Sciatic nerve (tissue), 2 donors: ENCODE data around the gene BOC. TPM values are rescaled to one million over a fixed set of nuclear protein-coding genes. Genes with fewer than 3 reads are reported as not detected.
"Not testable (repeated sequence)": the region's sequence is repeated elsewhere in the genome, so short reads cannot be mapped to it uniquely, and the experiment has no call there.

Experiments
- ATAC-seq: fragments of 200-7000 bp; cut with Tn5 transposase; one replicate; pipeline ENCODE4 v1.9.1; 2020; ENCODE audit warnings: mild to moderate bottlenecking, moderate library complexity
- DNase-seq: peaks from one replicate; pipeline ENCODE4 v3.0.0-alpha.2; 2020; ENCODE audit warnings: low spot score
- intact Hi-C: fragments of 100-400 bp; cut with DNase I; formaldehyde crosslinking; loops from one replicate; pipeline ENCODE4 v1.14.2; 2022
- total RNA-seq: library from RNA; stranded (reverse); fragmentation: NEBNext Ultra II Directional; extraction: Animal tissue kit (Norgen Biotek cat#: 25700); gene quantifications from one replicate; pipeline ENCODE4 v1.2.1, GENCODE V29; 2021
- donor health status: DM: no; HTN: no; CAD: no.
- donor health status: DM: no; HTN: no; CAD: no.

Gene BOC, protein sequence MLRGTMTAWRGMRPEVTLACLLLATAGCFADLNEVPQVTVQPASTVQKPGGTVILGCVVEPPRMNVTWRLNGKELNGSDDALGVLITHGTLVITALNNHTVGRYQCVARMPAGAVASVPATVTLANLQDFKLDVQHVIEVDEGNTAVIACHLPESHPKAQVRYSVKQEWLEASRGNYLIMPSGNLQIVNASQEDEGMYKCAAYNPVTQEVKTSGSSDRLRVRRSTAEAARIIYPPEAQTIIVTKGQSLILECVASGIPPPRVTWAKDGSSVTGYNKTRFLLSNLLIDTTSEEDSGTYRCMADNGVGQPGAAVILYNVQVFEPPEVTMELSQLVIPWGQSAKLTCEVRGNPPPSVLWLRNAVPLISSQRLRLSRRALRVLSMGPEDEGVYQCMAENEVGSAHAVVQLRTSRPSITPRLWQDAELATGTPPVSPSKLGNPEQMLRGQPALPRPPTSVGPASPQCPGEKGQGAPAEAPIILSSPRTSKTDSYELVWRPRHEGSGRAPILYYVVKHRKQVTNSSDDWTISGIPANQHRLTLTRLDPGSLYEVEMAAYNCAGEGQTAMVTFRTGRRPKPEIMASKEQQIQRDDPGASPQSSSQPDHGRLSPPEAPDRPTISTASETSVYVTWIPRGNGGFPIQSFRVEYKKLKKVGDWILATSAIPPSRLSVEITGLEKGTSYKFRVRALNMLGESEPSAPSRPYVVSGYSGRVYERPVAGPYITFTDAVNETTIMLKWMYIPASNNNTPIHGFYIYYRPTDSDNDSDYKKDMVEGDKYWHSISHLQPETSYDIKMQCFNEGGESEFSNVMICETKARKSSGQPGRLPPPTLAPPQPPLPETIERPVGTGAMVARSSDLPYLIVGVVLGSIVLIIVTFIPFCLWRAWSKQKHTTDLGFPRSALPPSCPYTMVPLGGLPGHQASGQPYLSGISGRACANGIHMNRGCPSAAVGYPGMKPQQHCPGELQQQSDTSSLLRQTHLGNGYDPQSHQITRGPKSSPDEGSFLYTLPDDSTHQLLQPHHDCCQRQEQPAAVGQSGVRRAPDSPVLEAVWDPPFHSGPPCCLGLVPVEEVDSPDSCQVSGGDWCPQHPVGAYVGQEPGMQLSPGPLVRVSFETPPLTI
- 114 TPM for total RNA-seq

DNA sequence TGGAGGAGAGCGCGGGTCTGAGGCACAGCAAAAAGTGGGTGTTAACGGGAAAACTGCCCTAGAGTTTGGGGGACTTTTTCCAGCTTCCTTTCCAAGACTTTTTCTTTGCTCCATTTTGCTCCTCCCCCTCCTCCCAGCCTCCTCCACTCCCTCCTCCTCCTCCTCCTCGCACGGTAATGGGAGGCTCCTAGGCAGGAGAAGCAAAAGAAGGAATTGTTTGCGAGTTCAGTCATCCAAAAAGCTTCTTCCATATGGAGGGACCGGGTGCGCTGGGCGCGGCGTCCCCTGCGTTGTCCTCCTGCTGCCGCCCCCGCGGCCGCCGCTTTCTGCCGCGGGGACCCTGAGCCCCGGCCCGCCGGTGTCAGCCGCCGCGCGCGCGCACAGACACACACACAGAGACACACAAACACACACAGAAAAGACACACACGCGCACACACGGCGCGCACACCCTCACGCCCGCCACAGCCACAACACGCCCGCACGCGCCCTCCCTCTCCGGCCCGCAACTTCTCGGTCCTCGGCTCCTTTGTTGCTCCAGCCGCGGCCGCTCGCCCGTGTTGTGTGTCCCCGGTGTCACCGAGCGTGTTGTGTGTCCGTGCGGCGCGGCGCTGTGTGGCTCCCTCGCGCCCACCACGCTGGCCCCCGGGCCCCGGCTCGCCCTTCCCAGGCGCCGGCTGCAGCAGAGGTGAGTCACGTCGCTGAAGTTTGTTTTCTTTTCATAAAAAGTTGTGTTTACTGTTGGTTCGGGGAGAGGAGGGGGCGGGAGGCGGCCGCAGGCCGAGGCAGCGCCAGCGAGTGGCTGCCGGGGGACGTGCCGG lies at the start of gene BOC:
BOC (plus strand) TSS at position 228 of the 820 bp plus-strand sequence. CDS start 38,246 bp downstream, outside the sequence.
- peak; percentile 85 for ATAC-seq
- peak; percentile 63 for DNase-seq
- intact Hi-C loops, result no loop called here

DNA sequence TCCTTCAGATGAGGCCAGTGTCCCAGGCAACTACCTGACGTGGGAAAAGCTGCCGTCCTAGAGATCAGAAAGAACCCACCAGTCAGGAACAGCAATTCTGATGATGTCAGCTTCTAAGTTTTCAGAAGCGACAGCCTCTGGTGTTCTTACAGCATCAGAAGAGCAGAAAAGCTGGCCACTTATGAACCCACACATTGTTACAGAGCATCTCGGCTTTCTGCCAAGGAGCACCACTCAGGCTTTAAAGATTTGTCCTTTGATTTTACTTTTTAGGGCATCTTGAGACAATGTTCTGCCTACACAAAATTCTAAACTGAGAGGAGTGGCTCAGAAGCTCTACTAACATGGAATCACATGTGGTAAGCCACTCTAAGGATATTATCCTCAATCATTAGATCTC lies 49.7 kb upstream of the BOC start:
- DNase-seq, result no peak
- intact Hi-C loops, result no loop called here
- ATAC-seq, result no peak

DNA sequence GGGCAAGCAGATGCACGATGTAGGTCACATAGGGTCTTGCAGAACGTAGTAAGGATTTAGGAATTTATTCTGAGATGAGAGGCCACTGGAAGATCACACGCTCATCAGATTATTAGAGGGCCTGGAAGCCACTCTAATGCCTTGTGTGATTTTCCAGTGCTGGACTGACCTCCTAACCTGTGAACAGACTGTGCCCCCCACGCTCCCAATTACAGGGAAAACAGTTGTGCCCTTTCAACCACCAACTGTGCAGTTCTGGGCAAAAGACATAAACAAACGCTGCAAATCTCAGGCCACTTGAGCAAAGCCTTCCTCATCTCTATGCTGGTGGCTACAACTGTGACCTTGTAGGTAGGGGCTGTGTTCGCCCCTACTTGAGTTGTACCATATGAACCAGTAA lies 48.2 kb upstream of the BOC start:
- intact Hi-C loops, result no loop called here
- ATAC-seq (no peak), DNase-seq (no peak)

DNA sequence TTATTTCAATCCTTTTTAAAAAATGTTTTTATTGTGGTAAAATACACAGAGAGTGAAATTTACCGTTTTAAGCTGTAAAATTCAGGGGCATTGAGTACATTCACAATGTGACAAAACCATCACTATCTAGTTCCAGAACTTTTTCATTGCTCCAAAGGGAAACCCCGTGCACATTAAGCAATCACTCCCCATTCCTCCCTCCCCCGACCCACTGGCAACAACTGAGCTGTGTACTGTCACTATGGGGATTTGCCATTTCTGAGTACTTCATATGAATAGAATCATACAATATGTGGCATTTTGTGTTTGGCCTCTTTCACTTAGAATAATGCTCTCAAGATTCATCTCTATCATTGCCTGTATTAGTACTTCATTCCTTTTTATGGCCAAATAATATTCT lies 45.5 kb upstream of the BOC start:
- ATAC-seq (peak; percentile 74), DNase-seq (no peak)
- intact Hi-C loops, result no loop called here

DNA sequence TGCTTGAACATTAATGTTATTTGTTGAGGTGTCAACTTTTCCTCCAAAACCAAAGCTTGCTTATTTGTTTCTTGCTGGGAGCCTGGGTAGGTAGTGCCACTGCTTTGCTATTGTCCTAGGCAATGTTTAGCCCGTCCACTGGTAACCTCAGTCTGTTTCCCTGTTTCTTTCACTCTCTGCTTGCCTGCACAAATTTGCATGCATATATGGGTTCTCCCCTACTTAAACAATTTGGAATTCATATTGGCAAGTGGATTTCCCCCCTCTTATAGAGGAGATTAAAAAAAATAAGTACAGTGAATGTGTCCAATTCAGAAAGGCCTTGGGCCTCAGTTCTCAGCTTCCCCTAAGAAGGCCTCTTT lies 45.0 kb upstream of the BOC start:
- ATAC-seq (peak; percentile 5), DNase-seq (no peak)
- intact Hi-C loops, result no loop called here

DNA sequence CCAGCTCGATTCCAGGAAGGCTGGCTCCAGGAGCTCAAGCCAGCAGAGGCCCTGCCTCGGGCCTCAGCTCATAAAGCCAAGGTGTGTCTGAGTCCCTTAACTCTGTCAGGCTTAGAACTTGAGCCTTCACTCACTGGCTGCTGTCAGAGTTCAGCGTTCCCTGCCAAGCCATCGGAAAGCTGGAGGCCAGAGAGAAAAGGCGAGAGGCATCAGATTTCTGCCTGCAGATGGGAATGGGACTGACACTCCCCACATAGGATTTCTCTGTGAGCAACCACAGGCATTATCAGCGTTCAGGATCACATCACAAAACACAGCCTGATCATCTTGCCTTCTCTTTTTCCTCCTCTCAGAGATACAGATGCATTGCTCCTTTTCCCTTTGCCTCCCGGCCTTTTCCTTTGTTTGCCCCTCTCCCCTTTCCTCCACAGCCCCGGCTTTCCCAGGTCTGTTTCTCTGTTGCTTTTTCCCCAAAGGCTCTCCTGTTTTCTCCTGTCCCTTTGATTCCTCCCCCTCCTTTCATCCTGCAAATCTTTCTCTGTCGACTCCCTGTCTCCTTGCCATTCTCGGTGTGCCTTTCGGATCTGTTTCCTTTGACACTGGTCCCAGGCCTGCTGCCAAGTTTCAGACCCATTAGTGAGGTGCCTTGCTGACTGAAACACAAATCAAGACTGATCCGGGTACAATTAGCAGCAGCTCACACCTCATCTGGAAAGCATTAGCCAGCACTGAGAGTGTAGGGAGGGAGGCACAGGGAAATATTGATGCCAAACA lies 44.5 kb upstream of the BOC start:
- intact Hi-C loops, result no loop called here
- peak; percentile 74 for DNase-seq
- ATAC-seq, result peak; percentile 84

DNA sequence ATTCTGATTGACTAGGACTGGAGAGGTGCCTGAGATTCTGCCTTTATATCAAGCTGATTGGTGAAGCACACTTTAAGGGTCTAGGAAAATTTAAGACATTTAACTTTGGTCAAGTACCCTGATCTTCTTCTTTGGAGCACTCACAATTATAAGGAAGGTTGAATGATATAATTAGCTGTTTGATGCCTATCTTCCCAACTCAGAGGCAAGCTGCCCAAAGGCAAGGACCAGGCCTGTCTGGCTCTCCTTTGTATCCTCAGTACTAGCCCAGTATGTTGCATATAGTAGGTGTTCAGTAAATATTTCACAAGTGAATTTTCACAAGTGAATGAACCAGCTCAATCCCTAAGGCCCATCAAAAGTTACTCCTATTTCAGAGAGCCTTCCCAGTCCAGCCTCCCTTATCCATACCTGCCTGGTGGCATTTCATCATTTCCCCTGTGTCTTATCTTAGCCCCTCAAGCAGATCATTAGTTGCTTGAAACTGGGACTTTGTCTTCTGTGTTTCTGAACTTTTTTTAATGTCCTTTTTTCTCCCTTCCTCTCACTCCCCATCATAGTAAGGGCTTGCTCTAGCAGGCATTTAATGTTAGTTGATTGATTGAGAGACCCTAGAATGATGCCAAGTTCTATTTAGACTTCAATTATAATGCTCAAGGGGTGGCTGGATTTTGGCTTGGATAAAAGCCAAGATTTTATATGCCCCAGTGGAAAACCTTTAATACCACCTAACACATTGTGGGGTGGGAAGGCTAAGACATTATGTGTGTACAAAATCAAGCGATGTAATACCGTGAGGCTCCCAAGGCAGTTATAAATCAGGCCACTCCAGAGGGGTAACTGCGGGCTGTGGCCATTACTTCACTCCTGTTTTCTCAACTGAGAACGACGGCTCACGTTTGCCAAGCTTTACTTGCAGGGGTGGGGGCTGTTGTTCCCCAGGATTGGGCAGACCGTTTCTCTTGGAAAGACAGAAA lies 43.2 kb upstream of the BOC start:
- DNase-seq (no peak), ATAC-seq (peak; percentile 72)
- intact Hi-C loops, result no loop called here

DNA sequence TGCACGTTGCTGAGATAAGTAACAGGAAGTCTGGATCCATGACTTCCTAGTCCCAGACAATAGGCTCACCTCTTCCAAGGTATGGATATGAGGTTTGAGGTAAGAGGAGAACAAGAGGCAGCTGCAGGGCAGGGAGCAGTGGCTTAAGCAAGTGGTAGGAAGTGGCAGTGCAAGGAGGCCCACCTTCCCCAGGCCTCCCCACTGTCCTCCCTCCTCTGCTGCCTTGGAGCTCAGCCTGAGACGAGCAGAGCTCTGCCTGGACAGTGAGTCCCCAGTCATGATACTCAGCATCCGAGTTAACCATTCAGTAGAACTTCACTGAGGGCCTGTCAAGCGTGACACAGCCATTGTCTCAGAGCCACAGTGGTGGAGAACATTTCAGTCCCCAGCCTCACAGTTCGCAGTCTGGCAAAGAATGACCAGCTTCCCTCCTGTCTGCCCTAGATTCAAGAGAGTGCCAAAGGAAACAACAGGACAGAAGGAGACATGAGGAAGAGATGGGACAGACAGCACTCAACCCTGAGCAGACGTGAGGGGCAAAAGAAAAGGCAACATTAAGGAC lies 41.4 kb upstream of the BOC start:
- intact Hi-C loops, result no loop called here
- DNase-seq, result no peak
- no peak for ATAC-seq

DNA sequence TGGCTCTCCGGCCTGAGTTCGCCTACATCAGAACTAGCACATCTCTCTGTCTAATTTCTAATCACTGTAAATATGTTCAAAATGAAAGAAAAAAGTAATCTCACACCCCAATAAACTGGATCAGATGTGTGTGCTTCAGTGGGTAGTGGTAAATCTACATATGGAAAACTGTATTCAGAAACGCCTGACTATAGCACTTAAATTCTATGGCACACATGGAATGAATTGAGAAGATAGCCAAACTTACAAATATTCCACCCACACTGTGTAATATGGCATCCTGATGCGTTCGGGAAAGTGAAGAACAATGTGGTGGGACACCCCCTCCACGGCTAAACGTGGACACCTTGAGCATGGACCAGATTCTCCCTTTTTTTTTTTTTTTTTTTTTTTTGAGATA lies 40.6 kb upstream of the BOC start:
- DNase-seq (no peak), ATAC-seq (no peak)
- intact Hi-C loops, result no loop called here

DNA sequence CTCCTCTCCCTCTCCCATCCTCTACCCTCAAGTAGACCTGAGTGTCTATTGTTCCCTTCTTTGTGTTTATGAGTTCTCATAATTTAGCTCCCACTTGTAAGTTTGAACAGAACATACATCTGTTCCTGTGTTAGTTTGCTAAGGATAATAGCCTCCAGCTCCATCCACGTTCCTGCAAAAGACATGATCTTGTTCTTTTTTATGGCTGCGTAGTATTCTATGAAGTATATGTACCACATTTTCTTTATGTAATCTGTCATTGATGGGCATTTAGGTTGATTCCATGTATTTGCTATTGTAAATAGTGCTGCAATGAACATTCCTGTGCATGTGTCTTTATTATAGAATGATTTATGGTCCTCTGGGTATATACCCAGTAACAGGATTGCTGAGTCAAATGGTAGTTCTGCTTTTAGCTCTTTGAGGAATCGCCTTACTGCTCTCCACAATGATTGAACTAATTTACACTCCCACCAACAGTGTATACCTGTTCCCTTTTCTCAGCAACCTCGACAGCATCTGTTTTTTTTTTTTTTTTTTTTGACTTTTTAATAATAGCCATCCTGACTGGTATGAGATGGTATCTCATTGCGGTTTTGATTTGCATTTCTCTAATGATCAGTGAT lies 39.6 kb upstream of the BOC start:
- intact Hi-C loops, DNase-seq, ATAC-seq: not testable (repeated sequence)

DNA sequence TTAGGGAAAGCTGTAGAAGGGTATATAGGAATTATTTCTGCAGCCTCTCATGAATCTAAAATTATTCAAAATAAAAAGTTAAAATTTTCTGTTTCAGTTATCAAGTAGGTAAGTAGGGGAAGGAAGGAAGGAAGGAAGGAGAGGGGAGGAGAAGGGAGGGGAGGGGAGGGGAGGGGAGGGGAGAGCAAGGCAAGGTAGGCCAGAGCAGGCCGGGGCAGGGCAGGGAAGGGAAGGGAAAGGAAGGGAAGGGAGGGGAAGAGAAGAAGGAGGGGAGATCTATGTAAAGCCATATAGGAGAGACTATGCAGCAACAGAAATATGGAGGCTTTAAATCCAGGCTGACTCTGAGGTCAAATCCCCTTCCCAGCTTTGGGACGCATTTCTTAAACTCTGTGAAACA lies 38.3 kb upstream of the BOC start:
- intact Hi-C loops, result no loop called here
- ATAC-seq, result no peak
- DNase-seq, result no peak

DNA sequence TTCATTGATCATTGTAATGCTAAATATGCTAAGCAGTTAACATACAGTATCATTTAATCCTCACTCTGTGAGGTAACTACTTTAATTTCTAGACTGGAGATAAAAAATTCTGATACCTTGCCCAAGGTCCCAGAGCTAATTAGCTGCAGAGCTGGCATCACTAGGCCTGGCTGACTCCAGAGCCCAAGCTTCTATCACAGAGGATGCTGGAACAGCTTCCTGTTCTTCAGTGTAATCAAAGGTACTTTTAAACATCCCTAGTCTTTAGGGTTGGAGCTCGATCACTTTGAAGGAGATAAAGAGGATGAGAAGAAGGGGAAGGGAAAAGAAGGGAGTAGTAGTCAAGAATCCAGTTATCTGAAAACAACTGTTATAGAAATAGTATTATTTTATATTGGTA lies 37.1 kb upstream of the BOC start:
- ATAC-seq (no peak), DNase-seq (no peak)
- intact Hi-C loops, result no loop called here

DNA sequence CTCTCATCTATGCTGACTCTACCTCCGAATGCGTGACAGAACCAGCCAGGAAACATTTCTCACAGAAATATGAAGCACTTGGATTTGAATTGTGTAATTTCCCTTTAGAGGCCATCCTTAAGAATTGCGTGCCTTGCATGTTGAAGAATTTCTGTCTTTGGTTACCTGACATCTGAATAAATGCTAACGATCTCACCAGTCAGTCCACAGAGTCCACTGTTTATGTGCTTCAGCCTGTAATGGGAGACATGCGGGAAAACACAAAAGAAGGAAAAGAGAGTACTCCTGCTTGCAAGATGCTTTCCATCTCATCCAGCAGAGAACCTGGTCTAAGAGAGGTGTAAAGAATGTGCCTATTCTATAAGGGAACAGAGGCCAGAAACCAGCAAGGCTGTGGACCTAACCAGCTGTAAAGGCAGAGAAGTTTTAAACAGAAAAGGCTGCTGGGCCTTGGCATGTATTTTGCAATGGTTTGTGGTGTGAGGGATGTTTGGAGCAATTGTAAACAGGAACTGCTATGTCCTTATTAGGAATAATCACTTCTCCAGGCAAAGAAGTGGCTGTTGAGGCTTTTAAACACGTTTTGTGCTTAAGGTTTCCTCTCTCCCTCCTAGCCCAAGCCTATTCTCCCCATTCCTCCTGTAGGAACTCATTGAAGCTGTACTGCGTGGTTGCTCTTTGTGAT lies 36.4 kb upstream of the BOC start:
- DNase-seq (no peak), ATAC-seq (peak; percentile 30)
- intact Hi-C loops, result no loop called here

DNA sequence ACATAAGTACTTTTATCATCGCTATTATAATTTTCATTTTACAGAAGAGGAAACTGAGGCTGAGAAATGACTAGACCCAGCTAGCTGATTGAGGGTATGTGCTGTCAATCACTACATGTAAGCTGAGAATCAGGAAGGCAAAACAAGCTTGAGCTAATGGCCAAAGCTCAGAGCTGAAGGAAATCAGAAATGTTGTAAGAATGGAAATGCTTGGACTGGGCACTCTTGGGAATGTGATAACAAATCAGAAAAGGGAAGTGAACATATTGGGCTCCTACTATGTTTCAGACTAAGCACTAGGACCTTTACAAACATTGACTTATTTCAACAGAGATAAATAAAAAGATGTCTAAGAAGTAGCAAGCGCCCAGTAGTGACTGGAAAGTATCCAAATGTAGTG lies 33.8 kb upstream of the BOC start:
- DNase-seq (no peak), ATAC-seq (no peak)
- intact Hi-C loops, result no loop called here

DNA sequence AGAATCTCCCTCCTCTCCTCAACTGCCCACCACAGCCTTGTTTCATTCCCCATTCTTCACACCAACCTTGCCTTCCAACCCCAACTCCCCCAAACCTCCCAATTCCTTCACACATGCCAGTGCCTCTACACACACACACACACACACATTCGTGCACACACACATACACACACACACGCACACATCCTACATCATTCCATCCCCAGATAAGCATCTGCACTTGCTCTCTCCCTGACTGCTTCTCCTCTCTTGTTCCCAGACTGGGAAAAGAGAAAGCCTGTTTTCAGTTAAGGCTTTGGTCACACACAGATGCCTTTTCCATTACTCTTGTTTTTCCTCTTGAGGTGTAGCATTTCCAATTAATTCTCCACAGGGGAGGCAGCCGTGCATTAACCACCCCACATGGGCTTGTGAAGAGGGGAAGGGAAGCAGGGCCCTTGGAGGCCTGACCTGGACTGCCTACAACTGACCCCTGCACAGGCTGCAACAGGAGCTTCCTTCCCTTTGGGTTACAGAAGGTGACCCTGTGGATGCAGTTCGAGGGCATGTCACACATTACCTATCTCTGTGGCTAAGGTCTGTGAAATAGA lies 32.0 kb upstream of the BOC start:
- ATAC-seq, result no peak
- no peak for DNase-seq
- intact Hi-C loops, result no loop called here
